Panc1 (cell line): ENCODE measurements around the gene RIMBP2.

ENCODE experiments used
- POLR2AphosphoS5 ChIP-seq: IDR thresholded peaks from 2 replicates; pipeline ENCODE4 v1.6.1; 2012; ENCODE audit warnings: mild to moderate bottlenecking, low read depth, low read length, moderate library complexity
- REST ChIP-seq, 2 experiments: IDR thresholded peaks; 2 replicates each; pipeline ENCODE4 v1.6.1; 2011 to 2012; ENCODE audit warnings: low read depth in 2 of 2, control low read depth in 1 of 2, low read length in 1 of 2, mild to moderate bottlenecking in 1 of 2, moderate library complexity in 1 of 2; ENCODE audit not compliant: insufficient read depth in 1 of 2
- SIN3A ChIP-seq: IDR thresholded peaks from 2 replicates; pipeline ENCODE4 v1.6.1; 2012; ENCODE audit warnings: low read depth, mild to moderate bottlenecking, low read length, moderate library complexity, borderline replicate concordance; ENCODE audit not compliant: insufficient read depth
- TCF7L2 ChIP-seq: IDR thresholded peaks from 2 replicates; pipeline ENCODE4 v1.6.1; 2011; ENCODE audit warnings: mild to moderate bottlenecking, low read depth, low read length, inconsistent platforms
- TF ChIP-seq, protein P1 (sequence below): fragments of 450-650 bp; IDR thresholded peaks from 2 replicates; pipeline ENCODE4 v1.5.1; 2017; ENCODE audit warnings: mild to moderate bottlenecking

GRCh38 chr12:130709151-130709970 is 6.7 kb downstream of the RIMBP2 start:
- TF ChIP-seq, protein P1, sequence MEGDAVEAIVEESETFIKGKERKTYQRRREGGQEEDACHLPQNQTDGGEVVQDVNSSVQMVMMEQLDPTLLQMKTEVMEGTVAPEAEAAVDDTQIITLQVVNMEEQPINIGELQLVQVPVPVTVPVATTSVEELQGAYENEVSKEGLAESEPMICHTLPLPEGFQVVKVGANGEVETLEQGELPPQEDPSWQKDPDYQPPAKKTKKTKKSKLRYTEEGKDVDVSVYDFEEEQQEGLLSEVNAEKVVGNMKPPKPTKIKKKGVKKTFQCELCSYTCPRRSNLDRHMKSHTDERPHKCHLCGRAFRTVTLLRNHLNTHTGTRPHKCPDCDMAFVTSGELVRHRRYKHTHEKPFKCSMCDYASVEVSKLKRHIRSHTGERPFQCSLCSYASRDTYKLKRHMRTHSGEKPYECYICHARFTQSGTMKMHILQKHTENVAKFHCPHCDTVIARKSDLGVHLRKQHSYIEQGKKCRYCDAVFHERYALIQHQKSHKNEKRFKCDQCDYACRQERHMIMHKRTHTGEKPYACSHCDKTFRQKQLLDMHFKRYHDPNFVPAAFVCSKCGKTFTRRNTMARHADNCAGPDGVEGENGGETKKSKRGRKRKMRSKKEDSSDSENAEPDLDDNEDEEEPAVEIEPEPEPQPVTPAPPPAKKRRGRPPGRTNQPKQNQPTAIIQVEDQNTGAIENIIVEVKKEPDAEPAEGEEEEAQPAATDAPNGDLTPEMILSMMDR: no peak
- TF ChIP-seq TCF7L2 (no peak), POLR2AphosphoS5 (no peak), REST (IDR thresholded peaks at IDR 0.05; ENCODE audit: insufficient read depth in 1 of 2, low read depth in 2 of 2, low read length in 1 of 2) (no peak), SIN3A (no peak)
